Cardiac fibroblast (primary cell): ENCODE measurements around the gene HOXA7.

Experiments
- DNase-seq, 2 donors: peaks; one replicate each; pipeline versions ENCODE4 v3.0.0 to v3.0.0-alpha.2; 2010; ENCODE audit warnings: low read depth in 2 of 2
- H3K4me3 ChIP-seq, 2 donors: replicated peaks in 1 of 2; 1 replicate in 1 of 2; 2 replicates in 1 of 2; pipeline ENCODE4 v1.5.1; 2011; ENCODE audit warnings: low read depth in 2 of 2, low read length in 2 of 2, mild to moderate bottlenecking in 2 of 2, moderate library complexity in 1 of 2
- TF ChIP-seq, protein P1 (sequence below): IDR thresholded peaks from one replicate; pipeline ENCODE4 v1.5.1; 2011; ENCODE audit warnings: low read depth, mild to moderate bottlenecking, low read length, inconsistent platforms

HOXA7 gene

DNA sequence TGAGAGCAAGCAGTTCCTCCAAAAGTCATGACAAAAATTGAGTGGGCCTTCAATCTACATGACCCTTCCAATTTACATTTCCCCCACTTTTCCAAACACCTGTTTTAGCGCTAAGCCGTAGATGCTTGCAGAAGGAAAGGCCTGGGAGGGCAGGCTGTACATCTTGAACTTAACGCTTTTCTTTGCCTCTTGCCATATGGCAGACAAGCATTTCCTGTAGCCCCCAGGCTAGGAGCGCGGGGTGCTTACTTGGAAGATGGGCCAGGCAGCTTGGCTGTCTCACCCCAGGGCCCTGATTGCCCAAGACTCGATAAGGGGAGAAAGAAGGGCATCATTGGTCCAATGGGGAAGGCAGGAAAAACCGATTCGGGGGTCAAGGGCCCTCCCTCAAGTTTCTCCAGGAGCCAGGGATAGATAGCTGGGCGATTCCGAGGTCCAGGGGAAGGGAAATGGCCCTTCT lies 15.9 kb upstream of the HOXA7 start:
- H3K4me3 ChIP-seq = no peak overlapping the region
- TF ChIP-seq, protein P1, sequence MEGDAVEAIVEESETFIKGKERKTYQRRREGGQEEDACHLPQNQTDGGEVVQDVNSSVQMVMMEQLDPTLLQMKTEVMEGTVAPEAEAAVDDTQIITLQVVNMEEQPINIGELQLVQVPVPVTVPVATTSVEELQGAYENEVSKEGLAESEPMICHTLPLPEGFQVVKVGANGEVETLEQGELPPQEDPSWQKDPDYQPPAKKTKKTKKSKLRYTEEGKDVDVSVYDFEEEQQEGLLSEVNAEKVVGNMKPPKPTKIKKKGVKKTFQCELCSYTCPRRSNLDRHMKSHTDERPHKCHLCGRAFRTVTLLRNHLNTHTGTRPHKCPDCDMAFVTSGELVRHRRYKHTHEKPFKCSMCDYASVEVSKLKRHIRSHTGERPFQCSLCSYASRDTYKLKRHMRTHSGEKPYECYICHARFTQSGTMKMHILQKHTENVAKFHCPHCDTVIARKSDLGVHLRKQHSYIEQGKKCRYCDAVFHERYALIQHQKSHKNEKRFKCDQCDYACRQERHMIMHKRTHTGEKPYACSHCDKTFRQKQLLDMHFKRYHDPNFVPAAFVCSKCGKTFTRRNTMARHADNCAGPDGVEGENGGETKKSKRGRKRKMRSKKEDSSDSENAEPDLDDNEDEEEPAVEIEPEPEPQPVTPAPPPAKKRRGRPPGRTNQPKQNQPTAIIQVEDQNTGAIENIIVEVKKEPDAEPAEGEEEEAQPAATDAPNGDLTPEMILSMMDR = no peak
- no peak for DNase-seq

DNA sequence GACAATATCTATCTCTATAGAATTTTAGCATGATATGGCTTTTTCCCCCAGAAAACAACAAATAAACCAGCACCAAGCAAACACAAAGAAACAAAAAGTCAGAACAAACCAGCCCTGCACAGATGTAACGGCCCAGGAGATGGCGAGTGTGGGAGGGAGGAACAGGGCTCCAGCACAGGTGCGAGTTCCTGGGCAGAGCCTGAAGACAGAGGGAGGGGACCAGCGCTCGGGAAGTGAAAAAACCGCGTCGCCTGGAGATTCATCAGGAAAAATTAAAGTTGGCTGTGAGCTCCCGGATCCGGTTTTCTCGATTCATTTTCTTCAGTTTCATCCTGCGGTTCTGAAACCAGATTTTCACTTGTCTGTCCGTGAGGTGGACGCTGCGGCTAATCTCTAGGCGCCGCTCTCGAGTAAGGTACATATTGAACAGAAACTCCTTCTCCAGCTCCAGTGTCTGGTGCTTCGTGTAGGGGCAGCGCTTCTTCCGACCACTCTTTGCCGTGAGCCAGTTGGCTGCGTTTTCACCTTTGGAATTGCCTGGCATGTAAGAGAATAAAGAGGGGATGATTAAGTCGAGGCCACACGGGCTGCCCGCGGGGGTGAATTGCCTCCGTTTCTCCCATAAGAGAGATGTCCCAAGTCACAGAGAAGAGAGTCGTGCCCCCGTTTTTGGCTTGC lies 15.3 kb upstream of the HOXA7 start:
- DNase-seq = no peak
- TF ChIP-seq, protein P1 = no peak
- no peak overlapping the region for H3K4me3 ChIP-seq

DNA sequence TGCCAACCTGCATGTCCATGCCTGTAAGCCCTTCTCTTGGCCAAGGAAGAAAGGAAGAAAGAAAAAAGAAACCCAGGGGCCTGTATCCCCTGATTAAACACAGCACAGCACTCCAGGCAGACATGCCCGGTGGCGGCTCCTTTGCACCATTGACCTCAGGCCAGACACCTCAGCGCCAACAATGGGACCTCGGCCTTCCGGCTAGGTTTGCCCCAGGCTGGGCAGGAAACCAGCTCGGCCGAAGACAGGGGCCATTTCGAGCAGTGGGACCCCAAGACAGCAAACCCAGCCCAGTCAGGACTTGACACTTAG lies 14.8 kb upstream of the HOXA7 start:
- no peak overlapping the region for H3K4me3 ChIP-seq
- no peak for DNase-seq

DNA sequence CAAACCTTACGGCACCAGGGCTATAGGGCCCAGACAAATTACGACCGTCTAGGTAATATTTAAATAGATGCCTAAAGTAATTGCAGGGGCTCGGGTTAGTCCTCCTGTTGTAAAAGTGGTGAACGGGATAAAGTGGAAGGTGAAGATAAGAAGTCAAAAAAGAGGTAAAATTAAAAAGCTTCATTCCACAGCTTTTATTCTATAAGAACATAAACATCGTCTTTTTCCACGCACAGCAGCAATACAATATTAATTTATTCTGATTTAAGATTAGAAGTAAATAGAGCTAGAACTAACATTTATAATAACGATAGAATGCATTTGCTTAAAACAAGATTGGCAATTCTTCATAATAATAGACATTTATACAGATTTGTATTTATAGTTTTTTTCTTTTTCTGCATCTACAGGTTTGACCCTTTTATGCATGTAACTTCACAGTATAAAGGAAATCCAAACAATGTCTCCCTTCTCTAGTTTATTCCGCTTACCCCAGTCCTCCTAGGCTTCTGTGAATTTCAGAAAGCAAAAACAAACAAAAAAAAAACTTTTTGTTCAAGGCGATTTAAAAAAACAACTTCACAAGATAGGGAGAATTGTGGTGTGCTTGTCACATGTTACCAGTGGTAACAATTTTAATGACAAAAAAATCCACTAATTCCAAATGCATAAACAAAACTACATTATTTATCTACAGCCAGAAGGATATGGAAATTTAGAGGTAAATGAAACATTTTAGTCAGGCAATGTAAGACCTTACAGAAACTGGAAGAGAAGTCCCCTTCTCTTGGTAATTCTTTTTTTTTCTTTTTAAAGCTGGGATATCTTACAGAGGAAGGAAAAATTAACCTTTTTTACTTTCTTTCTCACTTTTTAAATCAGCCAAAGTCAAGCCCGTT lies 14.2 kb upstream of the HOXA7 start:
- TF ChIP-seq, protein P1 = no peak

More for the DNA sequence above, 14.8 kb upstream of the HOXA7 start:
- TF ChIP-seq, protein P1 = no peak

DNA sequence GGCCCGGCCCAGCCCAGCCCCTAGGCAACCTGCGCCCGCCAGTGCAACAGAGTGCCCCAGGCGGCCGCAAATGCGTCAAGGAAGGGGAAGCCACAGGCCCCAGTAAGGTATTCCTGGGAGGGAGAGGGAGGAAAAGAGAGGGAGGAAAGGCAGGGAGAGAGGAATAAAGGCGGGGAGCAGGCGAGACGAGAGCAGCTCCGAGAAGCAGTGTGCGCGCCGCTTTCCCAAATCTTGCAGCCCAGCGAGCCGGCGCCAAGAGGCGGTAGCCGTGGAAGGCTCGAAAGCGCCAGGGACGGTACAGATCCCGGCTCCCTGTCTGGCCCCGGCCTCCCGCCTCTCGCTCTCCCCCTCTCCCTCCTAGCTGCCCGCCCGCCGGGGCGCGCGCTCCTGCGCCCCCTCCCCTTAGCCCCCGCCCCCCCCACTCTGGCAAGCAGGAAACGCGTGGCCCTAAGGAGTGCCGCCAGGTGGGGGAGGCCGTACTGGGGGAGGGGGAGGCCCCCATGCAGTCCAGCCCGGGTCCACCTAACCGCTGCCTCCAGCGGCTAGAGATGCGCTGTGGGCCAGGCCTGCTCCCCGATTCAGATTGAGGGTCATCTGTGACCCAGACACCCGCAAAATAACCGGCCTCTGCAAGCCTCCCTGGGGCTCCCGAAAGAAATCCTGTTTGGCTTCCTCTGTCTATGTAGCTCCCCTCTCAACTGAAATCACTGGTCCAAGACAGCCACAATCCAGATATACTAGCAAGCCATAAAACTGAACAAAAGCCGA lies 13.4 kb upstream of the HOXA7 start:
- DNase-seq = no peak
- TF ChIP-seq, protein P1 = no peak
- H3K4me3 ChIP-seq = no peak overlapping the region

More for the DNA sequence above, 14.2 kb upstream of the HOXA7 start:
- H3K4me3 ChIP-seq = no peak overlapping the region
- DNase-seq = no peak

- H3K4me3 ChIP-seq = no peak overlapping the region
- no peak for DNase-seq
- TF ChIP-seq, protein P1 = no peak
Measured at GRCh38 chr7:27168265-27168947, 11.9 kb upstream of the HOXA7 start.
